Loucy (cell line): Measurements from ENCODE around the gene CUL4B.
"Not testable (repeated sequence)": the region's sequence is repeated elsewhere in the genome, so short reads cannot be mapped to it uniquely, and the experiment has no call there.

ENCODE experiments used
- H2AFZ ChIP-seq: fragments of 200-600 bp; sonication (generic); 2 replicates; pipeline ENCODE4 v1.6.0; 2016; ENCODE audit warnings: antibody characterized with exemption, mild to moderate bottlenecking, low read length, moderate library complexity
- H3F3A ChIP-seq: fragments of 200-600 bp; 2 replicates; pipeline ENCODE4 v1.6.0; 2016; ENCODE audit warnings: antibody characterized with exemption, low read depth, mild to moderate bottlenecking
- H3K27me3 ChIP-seq: fragments of 200-600 bp; sonication (generic); 2 replicates; pipeline ENCODE4 v1.6.1; 2014; ENCODE audit warnings: low read length, mild to moderate bottlenecking; ENCODE audit not compliant: insufficient read depth, poor library complexity, severe bottlenecking
- H3K36me3 ChIP-seq: fragments of 200-600 bp; sonication (generic); 2 replicates; pipeline ENCODE4 v1.6.1; 2016; ENCODE audit warnings: low read length; ENCODE audit not compliant: insufficient read depth
- H3K4me1 ChIP-seq: fragments of 200-600 bp; sonication (generic); 2 replicates; pipeline ENCODE4 v1.5.1; 2014; ENCODE audit warnings: low read length, mild to moderate bottlenecking; ENCODE audit not compliant: insufficient read depth, poor library complexity, severe bottlenecking
- H3K4me2 ChIP-seq: fragments of 200-600 bp; sonication (generic); 2 replicates; pipeline ENCODE4 v1.6.0; 2014; ENCODE audit warnings: antibody characterized with exemption, low read length, low read depth, mild to moderate bottlenecking; ENCODE audit not compliant: poor library complexity, severe bottlenecking
- H3K4me3 ChIP-seq: fragments of 200-600 bp; sonication (generic); 2 replicates; pipeline ENCODE4 v1.5.1; 2014; ENCODE audit warnings: low read length, mild to moderate bottlenecking, mixed read lengths; ENCODE audit not compliant: poor library complexity, severe bottlenecking
- H3K79me2 ChIP-seq: fragments of 200-600 bp; sonication (generic); 2 replicates; pipeline ENCODE4 v1.6.1; 2014; ENCODE audit warnings: low read length; ENCODE audit not compliant: insufficient read depth
- H3K9ac ChIP-seq: fragments of 200-600 bp; sonication (generic); 2 replicates; pipeline ENCODE4 v1.6.0; 2014; ENCODE audit warnings: mild to moderate bottlenecking, low read depth, low read length, moderate library complexity; ENCODE audit not compliant: poor library complexity, severe bottlenecking
- H3K9me2 ChIP-seq: fragments of 200-600 bp; sonication (generic); replicated peaks from 2 replicates; pipeline ENCODE4 v1.6.1; 2016; ENCODE audit warnings: low read depth, low read length, mixed read lengths
- H3K9me3 ChIP-seq: fragments of 200-600 bp; sonication (generic); 2 replicates; pipeline ENCODE4 v1.6.1; 2014; ENCODE audit warnings: mild to moderate bottlenecking, antibody characterized with exemption, low read length, low read depth; ENCODE audit not compliant: insufficient read depth
- H4K20me1 ChIP-seq: fragments of 200-600 bp; sonication (generic); 2 replicates; pipeline ENCODE4 v1.6.0; 2014; ENCODE audit warnings: antibody characterized with exemption, low read length, mild to moderate bottlenecking; ENCODE audit not compliant: insufficient read depth, poor library complexity, severe bottlenecking
- CTCF ChIP-seq: fragments of 200-600 bp; sonication (generic); conservative IDR thresholded peaks from 2 replicates; pipeline ENCODE4 v1.5.1; 2014; ENCODE audit warnings: mild to moderate bottlenecking, antibody characterized with exemption, low read length
- EZH2phosphoT487 ChIP-seq: fragments of 200-600 bp; IDR thresholded peaks from 2 replicates; pipeline ENCODE4 v1.6.1; 2018; ENCODE audit warnings: antibody characterized with exemption, mild to moderate bottlenecking, moderate library complexity, borderline replicate concordance

Gene CUL4B

GRCh38 chrX:120585702-120586101, 24.9 kb upstream of the CUL4B start:
- Histone ChIP-seq H3K79me2 (no peaks in the 10 kb centered on the region), H3K9me3 (no peaks in the 10 kb centered on the region), H3K4me1 (no peaks in the 10 kb centered on the region), H3F3A (no peaks in the 10 kb centered on the region), H3K9me2 (no peaks in the 10 kb centered on the region), H3K36me3 (no peaks in the 10 kb centered on the region), H3K27me3 (no peaks in the 10 kb centered on the region), H4K20me1 (no peaks in the 10 kb centered on the region), H3K9ac (no peak overlapping the region), H3K4me2 (no peak overlapping the region), H2AFZ (no peak overlapping the region), H3K4me3 (no peak overlapping the region)
- no peak for TF ChIP-seq CTCF
- TF ChIP-seq EZH2phosphoT487, result no peak

GRCh38 chrX:120575379-120576114, 14.8 kb upstream of the CUL4B start:
- H3K9me3 ChIP-seq, result no peaks in the 10 kb centered on the region
- no peaks in the 10 kb centered on the region for H3F3A ChIP-seq
- H3K4me3 ChIP-seq, result no peak overlapping the region
- no peak overlapping the region for H2AFZ ChIP-seq
- no peaks in the 10 kb centered on the region for H3K27me3 ChIP-seq
- H3K9ac ChIP-seq, result no peak overlapping the region
- no peaks in the 10 kb centered on the region for H4K20me1 ChIP-seq
- no peaks in the 10 kb centered on the region for H3K36me3 ChIP-seq
- no peaks in the 10 kb centered on the region for H3K4me1 ChIP-seq
- no peaks in the 10 kb centered on the region for H3K9me2 ChIP-seq
- H3K79me2 ChIP-seq, result no peaks in the 10 kb centered on the region
- no peak overlapping the region for H3K4me2 ChIP-seq
- TF ChIP-seq EZH2phosphoT487 (no peak), CTCF (no peak)

GRCh38 chrX:120573806-120574205, 13.0 kb upstream of the CUL4B start:
- H3K4me3 ChIP-seq, H3K4me2 ChIP-seq, H3F3A ChIP-seq, H3K36me3 ChIP-seq, H3K27me3 ChIP-seq, H3K4me1 ChIP-seq, H3K9me3 ChIP-seq, H3K9ac ChIP-seq, H2AFZ ChIP-seq, H3K9me2 ChIP-seq, H3K79me2 ChIP-seq, H4K20me1 ChIP-seq: not testable (repeated sequence)

GRCh38 chrX:120570011-120570600, 9.3 kb upstream of the CUL4B start:
- no peak overlapping the region for H3K4me3 ChIP-seq
- no peak for TF ChIP-seq EZH2phosphoT487
- no peak for TF ChIP-seq CTCF
- no peak overlapping the region for H2AFZ ChIP-seq

More at GRCh38 chrX:120570011-120570600, 9.3 kb upstream of the CUL4B start:
- Histone ChIP-seq H3K9me2 (no peaks in the 10 kb centered on the region), H3F3A (no peaks in the 10 kb centered on the region), H3K9me3 (no peaks in the 10 kb centered on the region), H3K27me3 (no peaks in the 10 kb centered on the region), H3K79me2 (no peaks in the 10 kb centered on the region), H3K9ac (no peak overlapping the region), H3K4me2 (no peak overlapping the region), H3K4me1 (no peaks in the 10 kb centered on the region), H3K36me3 (no peaks in the 10 kb centered on the region), H4K20me1 (no peaks in the 10 kb centered on the region)
